Left renal pelvis (tissue), 4 donors: ENCODE data around the gene TRPM6. TPM values are rescaled to one million over a fixed set of nuclear protein-coding genes. Genes with fewer than 3 reads are reported as not detected.
"Not testable (repeated sequence)": the region's sequence is repeated elsewhere in the genome, so short reads cannot be mapped to it uniquely, and the experiment has no call there.

Source experiments
- DNase-seq, 4 donors: peaks; one replicate each; pipeline ENCODE4 v3.0.0-alpha.2; 2013; ENCODE audit warnings: low read depth in 4 of 4, low spot score in 3 of 4
- polyA plus RNA-seq, 4 donors: library from polyadenylated mRNA; unstranded; fragments of 120-200 nt; gene quantifications; one replicate each; pipeline ENCODE4 v1.2.1, GENCODE V29; 2013; ENCODE audit not compliant: insufficient read length in 4 of 4

The TRPM6 gene, protein sequence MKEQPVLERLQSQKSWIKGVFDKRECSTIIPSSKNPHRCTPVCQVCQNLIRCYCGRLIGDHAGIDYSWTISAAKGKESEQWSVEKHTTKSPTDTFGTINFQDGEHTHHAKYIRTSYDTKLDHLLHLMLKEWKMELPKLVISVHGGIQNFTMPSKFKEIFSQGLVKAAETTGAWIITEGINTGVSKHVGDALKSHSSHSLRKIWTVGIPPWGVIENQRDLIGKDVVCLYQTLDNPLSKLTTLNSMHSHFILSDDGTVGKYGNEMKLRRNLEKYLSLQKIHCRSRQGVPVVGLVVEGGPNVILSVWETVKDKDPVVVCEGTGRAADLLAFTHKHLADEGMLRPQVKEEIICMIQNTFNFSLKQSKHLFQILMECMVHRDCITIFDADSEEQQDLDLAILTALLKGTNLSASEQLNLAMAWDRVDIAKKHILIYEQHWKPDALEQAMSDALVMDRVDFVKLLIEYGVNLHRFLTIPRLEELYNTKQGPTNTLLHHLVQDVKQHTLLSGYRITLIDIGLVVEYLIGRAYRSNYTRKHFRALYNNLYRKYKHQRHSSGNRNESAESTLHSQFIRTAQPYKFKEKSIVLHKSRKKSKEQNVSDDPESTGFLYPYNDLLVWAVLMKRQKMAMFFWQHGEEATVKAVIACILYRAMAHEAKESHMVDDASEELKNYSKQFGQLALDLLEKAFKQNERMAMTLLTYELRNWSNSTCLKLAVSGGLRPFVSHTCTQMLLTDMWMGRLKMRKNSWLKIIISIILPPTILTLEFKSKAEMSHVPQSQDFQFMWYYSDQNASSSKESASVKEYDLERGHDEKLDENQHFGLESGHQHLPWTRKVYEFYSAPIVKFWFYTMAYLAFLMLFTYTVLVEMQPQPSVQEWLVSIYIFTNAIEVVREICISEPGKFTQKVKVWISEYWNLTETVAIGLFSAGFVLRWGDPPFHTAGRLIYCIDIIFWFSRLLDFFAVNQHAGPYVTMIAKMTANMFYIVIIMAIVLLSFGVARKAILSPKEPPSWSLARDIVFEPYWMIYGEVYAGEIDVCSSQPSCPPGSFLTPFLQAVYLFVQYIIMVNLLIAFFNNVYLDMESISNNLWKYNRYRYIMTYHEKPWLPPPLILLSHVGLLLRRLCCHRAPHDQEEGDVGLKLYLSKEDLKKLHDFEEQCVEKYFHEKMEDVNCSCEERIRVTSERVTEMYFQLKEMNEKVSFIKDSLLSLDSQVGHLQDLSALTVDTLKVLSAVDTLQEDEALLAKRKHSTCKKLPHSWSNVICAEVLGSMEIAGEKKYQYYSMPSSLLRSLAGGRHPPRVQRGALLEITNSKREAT (N-terminal part only)
- 1 to 10 TPM in 1 of 4 donors, under 1 TPM in 3; 0.08 to 1.1 (median 0.88) TPM for polyA plus RNA-seq

- peak in 3 of 4 donors; percentile 12 to 47 (median 32) for DNase-seq
These were observed at the start of gene TRPM6 for GRCh38 chr9:74887041-74887980. TSS of gene TRPM6 (minus strand) at chr9:74887921. CDS start at chr9:74887856, 65 bp downstream.

- DNase-seq = no peak
These were observed 47.3 kb upstream of the TRPM6 start for GRCh38 chr9:74935008-74935407.

- no peak for DNase-seq
These were observed 34.0 kb upstream of the TRPM6 start for GRCh38 chr9:74921737-74922136.

GRCh38 chr9:74920944-74921626 lies 33.4 kb upstream of the TRPM6 start:
- DNase-seq = no peak

DNA sequence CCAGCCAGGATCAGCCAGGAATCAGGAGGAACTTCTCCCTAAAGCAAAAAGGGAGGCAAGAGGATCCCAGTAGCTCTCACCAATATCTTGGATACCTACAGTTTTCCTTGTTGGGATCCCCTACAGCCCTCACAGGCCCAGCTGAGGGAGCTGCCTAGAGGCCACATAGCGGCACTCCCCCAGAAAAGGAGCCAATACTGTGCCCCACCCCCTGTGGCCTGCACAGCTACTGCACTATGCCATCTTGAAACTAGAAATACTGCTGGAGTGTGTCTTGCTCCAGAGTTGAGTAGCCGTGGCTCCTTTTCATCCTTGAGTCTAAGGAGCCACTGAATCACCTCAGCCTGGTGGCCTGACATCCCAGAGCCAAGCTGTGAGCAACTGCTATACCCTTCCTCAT lies 22.3 kb upstream of the TRPM6 start:
- no peak for DNase-seq

- no peak for DNase-seq
These were observed 20.9 kb upstream of the TRPM6 start for GRCh38 chr9:74908665-74909064.

DNA sequence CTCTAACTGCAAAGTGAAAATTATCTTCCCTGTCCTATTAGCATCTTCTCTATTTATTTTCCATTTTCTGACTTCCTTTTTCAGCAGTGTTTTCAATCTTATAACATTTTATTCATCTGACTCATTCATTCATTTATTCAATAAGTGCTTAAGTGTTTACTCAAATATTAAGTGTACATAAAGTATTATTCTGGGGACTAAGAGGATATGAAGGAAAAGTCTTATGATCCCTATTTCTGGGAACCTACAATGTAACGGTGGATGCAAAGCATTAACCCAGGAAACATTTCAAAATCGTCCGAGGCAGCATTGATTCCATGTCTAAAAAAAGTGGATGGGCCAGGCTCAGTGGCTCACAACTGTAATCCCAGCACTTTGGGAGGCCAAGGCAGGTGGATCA lies 19.4 kb upstream of the TRPM6 start:
- no peak for DNase-seq

- no peak for DNase-seq
These were observed 13.3 kb upstream of the TRPM6 start for GRCh38 chr9:74901001-74901400.

DNA sequence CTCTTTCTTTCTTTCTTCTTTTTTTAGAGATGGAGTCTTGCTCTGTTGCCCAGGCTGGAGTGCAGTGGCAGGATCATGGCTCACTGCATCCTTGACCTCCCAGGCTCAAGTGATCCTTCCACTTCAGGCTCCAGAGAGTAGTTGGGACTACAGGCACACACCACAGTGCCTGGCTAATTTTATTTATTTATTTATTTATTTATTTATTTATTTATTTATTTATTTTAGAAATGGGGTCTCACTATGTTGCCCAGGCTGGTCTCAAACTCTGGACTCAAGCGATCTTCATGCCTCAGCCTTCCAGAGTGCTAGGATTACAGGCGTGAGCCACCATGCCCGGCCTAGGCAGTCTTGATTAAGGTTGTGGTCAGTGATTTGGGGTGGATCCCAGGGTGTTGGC lies 728 bp upstream of the TRPM6 start:
- not testable (repeated sequence) for DNase-seq

- DNase-seq = no peak
These were observed 255 bp upstream of the TRPM6 start for GRCh38 chr9:74887981-74888370.

GRCh38 chr9:74876382-74876949 lies 11.3 kb downstream of the TRPM6 start:
- no peak for DNase-seq

GRCh38 chr9:74875656-74876055 lies 12.1 kb downstream of the TRPM6 start:
- no peak for DNase-seq

- DNase-seq = no peak
These were observed 13.5 kb downstream of the TRPM6 start for GRCh38 chr9:74874220-74874619.

- DNase-seq = no peak
These were observed 15.0 kb downstream of the TRPM6 start for GRCh38 chr9:74872619-74873233.

- no peak for DNase-seq
These were observed 20.2 kb downstream of the TRPM6 start for GRCh38 chr9:74867483-74867882.

GRCh38 chr9:74865177-74865576 lies 22.5 kb downstream of the TRPM6 start:
- DNase-seq = no peak

GRCh38 chr9:74861773-74862474 lies 25.8 kb downstream of the TRPM6 start:
- DNase-seq = no peak

DNA sequence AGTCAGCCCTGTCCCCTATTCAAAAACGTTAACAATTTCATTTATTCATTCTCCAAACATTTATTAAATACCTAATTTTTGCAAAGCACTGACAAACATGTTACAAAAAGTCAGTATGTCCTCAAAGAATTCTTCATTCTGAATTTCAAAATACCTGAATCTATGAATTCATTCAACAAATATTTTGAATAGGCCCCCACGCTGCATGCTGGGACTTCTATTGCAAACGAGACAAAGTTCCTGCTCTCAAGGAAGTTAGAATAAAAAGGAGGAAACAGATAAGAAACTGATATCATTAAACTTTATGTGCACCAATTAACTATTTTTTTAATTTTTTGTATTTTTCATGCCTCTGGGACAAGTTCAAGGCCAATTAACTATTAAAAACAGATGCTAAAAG lies 26.6 kb downstream of the TRPM6 start:
- DNase-seq = no peak
